ENCODE measurements around the gene APOO. TPM values are rescaled to one million over a fixed set of nuclear protein-coding genes. Genes with fewer than 3 reads are reported as not detected.

APOO gene
- total and polyA plus RNA-seq, 4 donors, result 5.4 to 18.0 (median 8.8) TPM

GRCh38 chrX:23816179-23816578, 91.6 kb downstream of the APOO start:
- no peak for DNase-seq (ENCODE audit: low spot score)
- H3K4me3 ChIP-seq (ENCODE audit: low read depth in 1 of 3, low read length in 3 of 3), result no peak overlapping the region
- no peaks in the 10 kb centered on the region for H3K27me3 ChIP-seq (ENCODE audit: control insufficient read depth in 4 of 4, insufficient read depth in 4 of 4, low read length in 3 of 4)
- H3K36me3 ChIP-seq (ENCODE audit: control insufficient read depth in 4 of 4, insufficient read depth in 3 of 4, low read depth in 1 of 4, low read length in 3 of 4), result no peaks in the 10 kb centered on the region
- H3K27ac ChIP-seq (ENCODE audit: low read depth in 1 of 2, low read length in 2 of 2), result no peak overlapping the region
- peaks cover 0 to 2% (median 0%) of the 10 kb centered on the region in 4 donors for H3K9me3 ChIP-seq (ENCODE audit: control insufficient read depth in 4 of 4, low read length in 3 of 4)
- 85% methylated on average over 4 of the region's 4 CpGs for WGBS
- H3K9ac ChIP-seq (ENCODE audit: low read depth in 1 of 2, low read length in 2 of 2), result no peak overlapping the region
- no peaks in the 10 kb centered on the region for H3K4me1 ChIP-seq (ENCODE audit: control insufficient read depth in 4 of 4, insufficient read depth in 4 of 4, low read length in 3 of 4)
- TF ChIP-seq FOXA2 (IDR thresholded peaks at IDR 0.05) (no peak), MAX (IDR thresholded peaks at IDR 0.05) (no peak), EGR1 (IDR thresholded peaks at IDR 0.05; ENCODE audit: low read depth in 2 of 2) (no peak)

GRCh38 chrX:23815376-23815775, 92.4 kb downstream of the APOO start:
- Histone ChIP-seq H3K9ac (ENCODE audit: low read depth in 1 of 2, low read length in 2 of 2) (no peak overlapping the region), H3K27ac (ENCODE audit: low read depth in 1 of 2, low read length in 2 of 2) (no peak overlapping the region), H3K4me3 (ENCODE audit: low read depth in 1 of 3, low read length in 3 of 3) (no peak overlapping the region), H3K27me3 (ENCODE audit: control insufficient read depth in 4 of 4, insufficient read depth in 4 of 4, low read length in 3 of 4) (no peaks in the 10 kb centered on the region), H3K9me3 (ENCODE audit: control insufficient read depth in 4 of 4, low read length in 3 of 4) (peaks cover 0 to 2% (median 0%) of the 10 kb centered on the region in 4 donors), H3K4me1 (ENCODE audit: control insufficient read depth in 4 of 4, insufficient read depth in 4 of 4, low read length in 3 of 4) (no peaks in the 10 kb centered on the region), H3K36me3 (ENCODE audit: control insufficient read depth in 4 of 4, insufficient read depth in 3 of 4, low read depth in 1 of 4, low read length in 3 of 4) (no peaks in the 10 kb centered on the region)
- 97% methylated on average over 7 of the region's 7 CpGs for WGBS
- no peak for DNase-seq (ENCODE audit: low spot score)
- TF ChIP-seq GABPA (IDR thresholded peaks at IDR 0.05 in 1 of 2, conservative IDR thresholded peaks at IDR 0.05 in 1 of 2), result no peak
- TF ChIP-seq MAX (IDR thresholded peaks at IDR 0.05), result no peak

- Histone ChIP-seq H3K4me3 (ENCODE audit: low read depth in 1 of 3, low read length in 3 of 3) (no peak overlapping the region), H3K9me3 (ENCODE audit: control insufficient read depth in 4 of 4, low read length in 3 of 4) (peaks cover 0 to 2% (median 0%) of the 10 kb centered on the region in 4 donors), H3K27me3 (ENCODE audit: control insufficient read depth in 4 of 4, insufficient read depth in 4 of 4, low read length in 3 of 4) (no peaks in the 10 kb centered on the region), H3K36me3 (ENCODE audit: control insufficient read depth in 4 of 4, insufficient read depth in 3 of 4, low read depth in 1 of 4, low read length in 3 of 4) (no peaks in the 10 kb centered on the region), H3K27ac (ENCODE audit: low read depth in 1 of 2, low read length in 2 of 2) (no peak overlapping the region), H3K4me1 (ENCODE audit: control insufficient read depth in 4 of 4, insufficient read depth in 4 of 4, low read length in 3 of 4) (no peaks in the 10 kb centered on the region), H3K9ac (ENCODE audit: low read depth in 1 of 2, low read length in 2 of 2) (no peak overlapping the region)
- WGBS, result 97% methylated on average over 1 of the region's 1 CpG
- no peak for DNase-seq (ENCODE audit: low spot score)
- TF ChIP-seq FOXA2 (IDR thresholded peaks at IDR 0.05), result no peak
- TF ChIP-seq HNF4A (conservative IDR thresholded peaks at IDR 0.05), result no peak
- no peak for TF ChIP-seq EGR1 (IDR thresholded peaks at IDR 0.05; ENCODE audit: low read depth in 2 of 2)
- TF ChIP-seq RXRA (IDR thresholded peaks at IDR 0.05), result no peak
- no peak for TF ChIP-seq NR2F2 (IDR thresholded peaks at IDR 0.05)
- no peak for TF ChIP-seq CTCF (IDR thresholded peaks at IDR 0.05; ENCODE audit: low read depth, low read length, missing input control)
- no peak for TF ChIP-seq REST (IDR thresholded peaks at IDR 0.05)
- no peak for TF ChIP-seq ZBTB33 (IDR thresholded peaks at IDR 0.05)
- no peak for TF ChIP-seq JUND (IDR thresholded peaks at IDR 0.05)
- no peak for TF ChIP-seq FOXA1 (IDR thresholded peaks at IDR 0.05)
These were observed 93.9 kb downstream of the APOO start for GRCh38 chrX:23813808-23814207.
